Prostate gland (tissue), 2 donors: ENCODE data around the gene EFCC1.

Experiments
- CTCF ChIP-seq, 4 experiments: fragments of 200-600 bp in 2 of 4; fragments of 450-650 bp in 2 of 4; sonication (generic) in 2 of 4; IDR thresholded peaks; 1 replicate in 3 of 4; 2 replicates in 1 of 4; pipeline ENCODE4 v1.5.1; 2016 to 2019; ENCODE audit warnings: antibody characterized with exemption in 4 of 4, mild to moderate bottlenecking in 2 of 4, moderate library complexity in 2 of 4
- POLR2A ChIP-seq: fragments of 450-650 bp; IDR thresholded peaks from one replicate; pipeline ENCODE4 v1.6.1; 2016; ENCODE audit warnings: antibody characterized with exemption, mild to moderate bottlenecking
- POLR2AphosphoS5 ChIP-seq: sonication (generic); formaldehyde crosslinking; IDR thresholded peaks from one replicate; pipeline ENCODE4 v1.6.1; 2017; ENCODE audit warnings: antibody characterized with exemption

GRCh38 chr3:129007792-129008191 is 6.7 kb downstream of the EFCC1 start:
- no peak for TF ChIP-seq CTCF (IDR thresholded peaks at IDR 0.05)
- no peak for TF ChIP-seq POLR2A
- no peak for TF ChIP-seq POLR2AphosphoS5
